Activated CD8-positive, alpha-beta memory T cell treated with anti-CD3 and anti-CD28 coated beads for 1 hour (primary cell): ENCODE data around the gene UBL5.

Source experiments
- DNase-seq, 2 donors: peaks; one replicate each; pipeline ENCODE4 v3.0.0-alpha.2; 2020; ENCODE audit warnings: low read depth in 1 of 2; ENCODE audit errors: extremely low read depth in 1 of 2

UBL5 gene

GRCh38 chr19:9849791-9850190 lies 22.1 kb downstream of the UBL5 start:
- no peak for DNase-seq

- DNase-seq: no peak
Measured at GRCh38 chr19:9850235-9850959, 22.7 kb downstream of the UBL5 start.

- DNase-seq: no peak
Measured at GRCh38 chr19:9854282-9854846, 26.6 kb downstream of the UBL5 start.

GRCh38 chr19:9856609-9857008 lies 28.9 kb downstream of the UBL5 start:
- DNase-seq: no peak

GRCh38 chr19:9857076-9857721 lies 29.5 kb downstream of the UBL5 start:
- no peak for DNase-seq

GRCh38 chr19:9857920-9858746 lies 30.4 kb downstream of the UBL5 start:
- no peak for DNase-seq

GRCh38 chr19:9858766-9859165 lies 31.0 kb downstream of the UBL5 start:
- DNase-seq: no peak

GRCh38 chr19:9860407-9860806 lies 32.7 kb downstream of the UBL5 start:
- DNase-seq: no peak

GRCh38 chr19:9861503-9861902 lies 33.8 kb downstream of the UBL5 start:
- no peak for DNase-seq

GRCh38 chr19:9862938-9863337 lies 35.2 kb downstream of the UBL5 start:
- no peak for DNase-seq

- DNase-seq: no peak
Measured at GRCh38 chr19:9863759-9864158, 36.0 kb downstream of the UBL5 start.

- DNase-seq: no peak
Measured at GRCh38 chr19:9865732-9866501, 38.2 kb downstream of the UBL5 start.

- no peak for DNase-seq
Measured at GRCh38 chr19:9868983-9869617, 41.4 kb downstream of the UBL5 start.

- DNase-seq: no peak
Measured at GRCh38 chr19:9871626-9872338, 44.1 kb downstream of the UBL5 start.

GRCh38 chr19:9872618-9873242 lies 45.0 kb downstream of the UBL5 start:
- no peak for DNase-seq

- no peak for DNase-seq
Measured at GRCh38 chr19:9875031-9875627, 47.4 kb downstream of the UBL5 start.

GRCh38 chr19:9875796-9876195 lies 48.1 kb downstream of the UBL5 start:
- DNase-seq: no peak

GRCh38 chr19:9877780-9878510 lies 50.2 kb downstream of the UBL5 start:
- no peak for DNase-seq
